ENCODE data around the gene ZNF48. TPM values are rescaled to one million over a fixed set of nuclear protein-coding genes. Genes with fewer than 3 reads are reported as not detected.

Gene ZNF48
- total RNA-seq, 2 experiments from 2014 or later, result 17.3 to 18.8 TPM

GRCh38 chr16:30374538-30374937 lies 20.7 kb upstream of the ZNF48 start, which contains the start of gene MYL11:
Gene MYL11, plus strand, starts transcription at chr16:30374802. Its CDS starts 56 bp downstream, at chr16:30374858.
- Histone ChIP-seq H3K4me2 (ENCODE audit: low read length) (no peak within 1 kb of the TSS), H3K9me2 (ENCODE audit: insufficient read depth, low read length) (no peaks in the 10 kb centered on the region), H3K36me3 (ENCODE audit: insufficient read depth, low read length) (peaks cover 7% of the 10 kb centered on the region; the same call in 1 of the 2 replicates), H3K9me3 (ENCODE audit: low read length) (no peaks in the 10 kb centered on the region), H3K79me2 (ENCODE audit: insufficient read depth, low read depth, low read length) (peaks cover 8% of the 10 kb centered on the region), H3K4me1 (ENCODE audit: insufficient read depth, low read length, poor library complexity, severe bottlenecking) (peaks cover 42% of the 10 kb centered on the region), H2AFZ (ENCODE audit: low read length) (no peak within 1 kb of the TSS), H3K27ac (ENCODE audit: low read depth, low read length, poor library complexity, severe bottlenecking) (no peak within 1 kb of the TSS), H4K20me1 (ENCODE audit: insufficient read depth, low read length) (peaks cover 1% of the 10 kb centered on the region), H3K4me3 (ENCODE audit: low read depth, low read length, poor library complexity, severe bottlenecking) (no peak within 1 kb of the TSS)
- CTCF ChIA-PET (ENCODE audit: unreplicated experiment), result no interaction called here
- DNase-seq (ENCODE audit: low spot score), result no peak
- TF ChIP-seq CTCF (conservative IDR thresholded peaks at IDR 0.05; ENCODE audit: low read length), result no peak
- no peak for TF ChIP-seq EZH2phosphoT487 (IDR thresholded peaks at IDR 0.05; ENCODE audit: borderline replicate concordance, low read depth, low read length)
- BruUV-seq (replicated peaks), result no TSS peak
- POLR2A ChIA-PET, result interaction anchor here (1.2 kb wide), 1 partner anchor 8 kb away, joined by 3 read pairs; the partner anchor contains the start of gene SEPTIN1
- intact Hi-C loops (cut with micrococcal nuclease; ENCODE audit: unreplicated experiment), result loop anchor here (10.0 kb wide), 1 partner anchor 380 kb away; the partner anchor contains the start of genes HIRIP3 and INO80E

- no peaks in the 10 kb centered on the region for H4K20me1 ChIP-seq (ENCODE audit: insufficient read depth, low read length)
- no TSS peak for BruUV-seq (replicated peaks)
- H3K4me2 ChIP-seq (ENCODE audit: low read length), result no peak overlapping the region
- H3K9me3 ChIP-seq (ENCODE audit: low read length), result no peaks in the 10 kb centered on the region
- no peaks in the 10 kb centered on the region for H3K9me2 ChIP-seq (ENCODE audit: insufficient read depth, low read length)
- no peak overlapping the region for H2AFZ ChIP-seq (ENCODE audit: low read length)
- ChIA-PET CTCF (ENCODE audit: unreplicated experiment) (no interaction called here), POLR2A (no interaction called here)
- intact Hi-C loops (cut with micrococcal nuclease; ENCODE audit: unreplicated experiment), result loop anchor here (10.0 kb wide), 1 partner anchor 381 kb away; the partner anchor contains the start of genes HIRIP3 and INO80E
- H3K4me1 ChIP-seq (ENCODE audit: insufficient read depth, low read length, poor library complexity, severe bottlenecking), result peaks cover 55% of the 10 kb centered on the region
- DNase-seq (ENCODE audit: low spot score), result no peak
- no peak overlapping the region for H3K27ac ChIP-seq (ENCODE audit: low read depth, low read length, poor library complexity, severe bottlenecking)
- H3K36me3 ChIP-seq (ENCODE audit: insufficient read depth, low read length), result peaks cover 20% of the 10 kb centered on the region
- H3K79me2 ChIP-seq (ENCODE audit: insufficient read depth, low read depth, low read length), result peaks cover 18% of the 10 kb centered on the region; the same call in 1 of the 2 replicates
- no peak overlapping the region for H3K4me3 ChIP-seq (ENCODE audit: low read depth, low read length, poor library complexity, severe bottlenecking)
- no peak for TF ChIP-seq EZH2phosphoT487 (IDR thresholded peaks at IDR 0.05; ENCODE audit: borderline replicate concordance, low read depth, low read length)
- TF ChIP-seq CTCF (conservative IDR thresholded peaks at IDR 0.05; ENCODE audit: low read length), result no peak
Measured at GRCh38 chr16:30375864-30376263, 19.4 kb upstream of the ZNF48 start.

- H2AFZ ChIP-seq (ENCODE audit: low read length), result no peak overlapping the region
- CTCF ChIA-PET (ENCODE audit: unreplicated experiment), result no interaction called here
- no peaks in the 10 kb centered on the region for H4K20me1 ChIP-seq (ENCODE audit: insufficient read depth, low read length)
- no TSS peak for BruUV-seq (replicated peaks)
- no peak overlapping the region for H3K27ac ChIP-seq (ENCODE audit: low read depth, low read length, poor library complexity, severe bottlenecking)
- peaks cover 21% of the 10 kb centered on the region for H3K36me3 ChIP-seq (ENCODE audit: insufficient read depth, low read length)
- POLR2A ChIA-PET, result interaction anchor here (1.1 kb wide), 1 partner anchor 35 kb away, joined by 3 read pairs; no protein-coding TSS in a partner anchor
- peaks cover 57% of the 10 kb centered on the region for H3K4me1 ChIP-seq (ENCODE audit: insufficient read depth, low read length, poor library complexity, severe bottlenecking)
- TF ChIP-seq EZH2phosphoT487 (IDR thresholded peaks at IDR 0.05; ENCODE audit: borderline replicate concordance, low read depth, low read length), result no peak
- TF ChIP-seq CTCF (conservative IDR thresholded peaks at IDR 0.05; ENCODE audit: low read length), result no peak
- no peak overlapping the region for H3K4me2 ChIP-seq (ENCODE audit: low read length)
- H3K9me3 ChIP-seq (ENCODE audit: low read length), result no peaks in the 10 kb centered on the region
- no peak for DNase-seq (ENCODE audit: low spot score)
- intact Hi-C loops (cut with micrococcal nuclease; ENCODE audit: unreplicated experiment), result loop anchor here (10.0 kb wide), 1 partner anchor 382 kb away; the partner anchor contains the start of genes HIRIP3 and INO80E
- H3K79me2 ChIP-seq (ENCODE audit: insufficient read depth, low read depth, low read length), result peaks cover 24% of the 10 kb centered on the region; the same call in 1 of the 2 replicates
- H3K9me2 ChIP-seq (ENCODE audit: insufficient read depth, low read length), result no peaks in the 10 kb centered on the region
- H3K4me3 ChIP-seq (ENCODE audit: low read depth, low read length, poor library complexity, severe bottlenecking), result no peak overlapping the region
Measured at GRCh38 chr16:30376461-30376902, 18.7 kb upstream of the ZNF48 start.

Data from OCI-LY7 (cell line).